GM12878 (cell line): ENCODE measurements around the gene EI24. TPM values are rescaled to one million over a fixed set of nuclear protein-coding genes. Genes with fewer than 3 reads are reported as not detected.

Experiments
- ATAC-seq: fragments of 200-7000 bp; cut with Tn5 transposase; 3 replicates; pipeline ENCODE4 v1.9.1; 2020; ENCODE audit warnings: mild to moderate bottlenecking, moderate library complexity
- BruUV-seq: library from RNA; stranded (reverse); fragments of 400-500 nt; replicated peaks from 2 replicates; lab custom pipeline; 2021; lab: Mats Ljungman, UMichigan
- CTCF ChIA-PET: fragments of 300-600 bp; sonication (Branson Sonifier 250); formaldehyde crosslinking; extraction: SDS; loops from one replicate; lab custom pipeline; 2021; ENCODE audit warnings: inconsistent platforms; lab: Yijun Ruan, JAX
- POLR2A ChIA-PET: fragments of 350-600 bp; formaldehyde crosslinking; extraction: SDS; loops from one replicate; lab custom pipeline; 2021; ENCODE audit warnings: inconsistent platforms; lab: Charles Lee
- RAD21 ChIA-PET: fragments of 300-600 bp; sonication (Branson Sonifier 250); formaldehyde crosslinking; loops from one replicate; lab custom pipeline; 2023; ENCODE audit warnings: antibody characterized with exemption; ENCODE audit not compliant: unreplicated experiment; lab: Charles Lee
- SMC1A ChIA-PET: fragments of 300-600 bp; sonication (Branson Sonifier 250); formaldehyde crosslinking; loops from one replicate; lab custom pipeline; 2023; ENCODE audit not compliant: unreplicated experiment, uncharacterized antibody; lab: Charles Lee
- DNase-seq: peaks from one replicate; pipeline ENCODE4 v3.0.0-alpha.2; 2011; ENCODE audit warnings: low read depth, low spot score
- FAIRE-seq: peaks from 3 replicates; lab custom pipeline; 2011; peaks lifted over from hg19 to GRCh38; lab: Jason Lieb, UNC
- H2AFZ ChIP-seq: 2 replicates; pipeline ENCODE4 v1.6.0; 2011; ENCODE audit warnings: low read depth, low read length, control low read depth; ENCODE audit not compliant: control insufficient read depth
- H3K27ac ChIP-seq: 2 replicates; pipeline ENCODE4 v1.5.1; 2011; ENCODE audit warnings: control low read depth; ENCODE audit not compliant: control insufficient read depth, insufficient read depth
- H3K27me3 ChIP-seq, 2 experiments: replicated peaks in 1 of 2; 2 replicates each; pipeline versions ENCODE4 v1.6.0 to v1.6.1; 2011; ENCODE audit warnings: low read length in 1 of 2; ENCODE audit not compliant: control insufficient read depth in 2 of 2, insufficient read depth in 2 of 2
- H3K36me3 ChIP-seq, 2 experiments: 2 replicates each; pipeline ENCODE4 v1.5.1; 2011; ENCODE audit warnings: low read length in 1 of 2; ENCODE audit not compliant: control insufficient read depth in 2 of 2, insufficient read depth in 2 of 2
- H3K4me1 ChIP-seq: 2 replicates; pipeline ENCODE4 v1.6.1; 2011; ENCODE audit warnings: mild to moderate bottlenecking, low read length, moderate library complexity, mixed read lengths; ENCODE audit not compliant: control insufficient read depth, insufficient read depth
- H3K4me2 ChIP-seq: 2 replicates; pipeline ENCODE4 v1.6.0; 2011; ENCODE audit warnings: control low read depth; ENCODE audit not compliant: control insufficient read depth, insufficient read depth
- H3K4me3 ChIP-seq: fragments of 200-600 bp; sonication (generic); 2 replicates; pipeline ENCODE4 v1.5.1; 2016
- H3K79me2 ChIP-seq: 2 replicates; pipeline ENCODE4 v1.6.0; 2011; ENCODE audit warnings: low read length; ENCODE audit not compliant: control insufficient read depth, insufficient read depth
- H3K9ac ChIP-seq: 2 replicates; pipeline ENCODE4 v1.8.0; 2011; ENCODE audit warnings: low read length, control low read depth, mixed read lengths; ENCODE audit not compliant: control insufficient read depth, insufficient read depth
- H3K9me3 ChIP-seq: replicated peaks from 3 replicates; pipeline ENCODE4 v1.5.1; 2011; ENCODE audit warnings: mild to moderate bottlenecking, low read length; ENCODE audit not compliant: control insufficient read depth, insufficient read depth
- H4K20me1 ChIP-seq: 2 replicates; pipeline ENCODE4 v1.6.0; 2011; ENCODE audit not compliant: control insufficient read depth, insufficient read depth
- CBX3 ChIP-seq: fragments of 200-600 bp; sonication (generic); IDR thresholded peaks from 2 replicates; pipeline ENCODE4 v1.6.1; 2016; ENCODE audit warnings: low read depth, borderline replicate concordance
- CHD4 ChIP-seq: fragments of 200-600 bp; sonication (generic); IDR thresholded peaks from 2 replicates; pipeline ENCODE4 v1.6.1; 2016; ENCODE audit warnings: mild to moderate bottlenecking
- CREM ChIP-seq: IDR thresholded peaks from 2 replicates; pipeline ENCODE4 v1.6.1; 2014; ENCODE audit warnings: antibody characterized with exemption, low read depth
- FOXM1 ChIP-seq: IDR thresholded peaks from 2 replicates; pipeline ENCODE4 v1.6.1; 2012; ENCODE audit warnings: low read depth, mild to moderate bottlenecking, inconsistent platforms, low read length, moderate library complexity
- GABPA ChIP-seq: IDR thresholded peaks from 2 replicates; pipeline ENCODE4 v1.6.1; 2014; ENCODE audit warnings: antibody characterized with exemption, low read depth, mild to moderate bottlenecking, inconsistent platforms
- MYB ChIP-seq: fragments of 150-350 bp; IDR thresholded peaks from 2 replicates; pipeline ENCODE4 v1.6.1; 2014; ENCODE audit warnings: mild to moderate bottlenecking, low read depth, low read length, borderline replicate concordance
- NR2F1 ChIP-seq: fragments of 450-650 bp; conservative IDR thresholded peaks from 2 replicates; pipeline ENCODE4 v1.6.1; 2017; ENCODE audit warnings: mild to moderate bottlenecking
- PAX8 ChIP-seq: fragments of 450-650 bp; IDR thresholded peaks from 2 replicates; pipeline ENCODE4 v1.6.1; 2017; ENCODE audit warnings: mild to moderate bottlenecking, moderate library complexity
- POLR2AphosphoS2 ChIP-seq: IDR thresholded peaks from 2 replicates; pipeline ENCODE4 v1.6.1; 2011; ENCODE audit warnings: low read depth, mild to moderate bottlenecking, low read length, improper control_type of control experiment, moderate library complexity
- POLR2AphosphoS5 ChIP-seq: IDR thresholded peaks from 2 replicates; pipeline ENCODE4 v1.6.1; 2011; ENCODE audit warnings: mild to moderate bottlenecking, low read length, inconsistent platforms
- TBL1XR1 ChIP-seq: IDR thresholded peaks from 2 replicates; pipeline ENCODE4 v1.6.1; 2012; ENCODE audit warnings: low read depth, low read length, improper control_type of control experiment
- ZNF274 ChIP-seq: IDR thresholded peaks from one replicate; pipeline ENCODE4 v1.8.0; 2011; ENCODE audit not compliant: insufficient read length, insufficient read depth
- WGBS: methylation state at CpG from one replicate; pipeline ENCODE4 v1.1.6; 2016; ENCODE audit warnings: low lambda C conversion rate; ENCODE audit not compliant: insufficient replicate concordance, insufficient coverage; ENCODE audit errors: missing lambda C conversion rate; 5-methylcytosine and 5-hydroxymethylcytosine counted together
- in situ Hi-C: fragments of 300-500 bp; cut with MboI; formaldehyde crosslinking; loops from 9 replicates; pipeline ENCODE4 v1.14.3; 2018; ENCODE audit warnings: mixed read lengths
- intact Hi-C: fragments of 100-400 bp; cut with micrococcal nuclease; formaldehyde crosslinking; loops from one replicate; pipeline ENCODE4 v1.14.2; 2022; ENCODE audit not compliant: unreplicated experiment
- polyA plus RNA-seq, 11 experiments: library from polyadenylated mRNA; depleted of rRNA in 4 of 11; unstranded in 6 of 11; stranded (reverse) in 5 of 11; fragments of >200 nt; fragmentation: Nextera tagmentation in 4 of 11; fragmentation: Illumina TruSeq in 1 of 11; extraction: Ambion mirVana in 4 of 11; extraction: Trizol in 1 of 11; gene quantifications; 1 replicate in 1 of 11; 2 replicates in 10 of 11; pipeline versions ENCODE4 v1.2.1 to v1.2.3, GENCODE V29; 2011 to 2016; ENCODE audit warnings: inconsistent platforms in 2 of 11, missing spikeins in 2 of 11, low read depth in 1 of 11
- total RNA-seq, 4 experiments: library from RNA; depleted of rRNA in 3 of 4; stranded (reverse); fragments of >200 nt in 3 of 4; fragmentation: Illumina TruSeq in 1 of 4; extraction: Trizol in 1 of 4; gene quantifications; 2 replicates each; pipeline versions ENCODE4 v1.2.1 to v1.2.3, GENCODE V29; 2013 to 2021
- TF ChIP-seq, protein P1 (sequence below): IDR thresholded peaks from 2 replicates; pipeline ENCODE4 v1.6.1; 2011; ENCODE audit warnings: low read depth, mild to moderate bottlenecking, low read length, moderate library complexity, borderline replicate concordance; ENCODE audit errors: extremely low read depth
- TF ChIP-seq, protein P2 (sequence below): IDR thresholded peaks from 2 replicates; pipeline ENCODE4 v1.6.1; 2012; ENCODE audit warnings: low read depth, low read length, improper control_type of control experiment
- TF ChIP-seq, protein P3 (sequence below): fragments of 450-650 bp; IDR thresholded peaks from 2 replicates; pipeline ENCODE4 v1.6.1; 2017; ENCODE audit warnings: mild to moderate bottlenecking, low read depth, inconsistent platforms; ENCODE audit not compliant: poor library complexity, severe bottlenecking

The EI24 gene
- total and polyA plus RNA-seq, 10 of the 15 experiments (the other 5 are each of a cell fraction or from before 2014, with no cell fraction given), result 20.3 to 127 (median 70.4) TPM

DNA sequence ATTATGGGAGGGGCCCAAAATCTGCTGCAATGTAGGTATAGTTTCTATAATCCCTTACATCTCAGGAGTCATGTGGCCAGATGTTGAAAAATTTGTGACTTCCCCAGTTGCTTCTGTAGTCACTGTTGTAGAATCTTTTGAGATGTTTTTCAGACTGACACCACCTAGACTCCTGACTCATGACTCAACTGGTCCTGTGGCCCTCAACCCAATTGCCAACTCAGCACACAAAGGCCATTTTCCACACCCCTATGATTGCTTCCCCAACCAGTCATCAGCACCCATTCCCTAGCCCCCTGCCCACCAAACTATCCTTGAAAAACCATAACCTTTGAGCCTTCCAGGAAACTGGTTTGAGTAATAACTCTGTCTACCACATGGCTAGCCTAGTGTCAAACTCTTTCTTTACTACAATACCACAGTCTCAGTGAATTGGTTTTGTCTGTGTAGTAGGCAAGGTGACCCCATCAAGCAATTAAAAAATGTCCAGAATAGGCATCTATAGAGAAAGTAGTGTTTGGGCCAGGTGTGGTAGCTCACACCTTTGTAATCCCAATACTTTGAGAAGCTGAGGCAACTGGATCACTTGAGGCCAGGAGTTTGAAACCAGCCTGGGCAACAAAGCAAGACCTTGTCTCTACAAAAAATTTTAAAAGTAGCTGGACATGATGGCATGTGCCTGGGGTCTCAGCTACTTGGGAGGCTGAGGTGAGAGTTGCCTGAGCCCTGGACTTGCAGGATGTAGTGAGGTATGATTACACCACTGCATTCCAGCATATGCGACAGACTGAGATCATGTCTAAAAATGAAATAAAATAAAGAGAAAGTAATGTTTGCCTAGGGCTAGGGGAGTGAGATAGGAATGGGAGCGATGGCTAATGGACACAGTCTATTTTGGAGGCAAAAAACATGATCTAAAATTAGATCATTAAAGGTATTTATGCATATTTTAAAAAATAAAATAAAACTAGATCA lies 49.1 kb upstream of the EI24 start:
- no peak overlapping the region for H3K4me2 ChIP-seq
- ChIA-PET SMC1A (interaction anchor here (0.9 to 1.2 kb wide), 2 partner anchors 8 to 26 kb away, joined by 3 read pairs; no protein-coding TSS in a partner anchor), RAD21 (no interaction called here)
- no TSS peak for BruUV-seq
- no peak for ATAC-seq
- no peak overlapping the region for H3K4me3 ChIP-seq
- no peaks in the 10 kb centered on the region for H3K79me2 ChIP-seq
- no peak for TF ChIP-seq POLR2AphosphoS2
- TF ChIP-seq, protein P1, sequence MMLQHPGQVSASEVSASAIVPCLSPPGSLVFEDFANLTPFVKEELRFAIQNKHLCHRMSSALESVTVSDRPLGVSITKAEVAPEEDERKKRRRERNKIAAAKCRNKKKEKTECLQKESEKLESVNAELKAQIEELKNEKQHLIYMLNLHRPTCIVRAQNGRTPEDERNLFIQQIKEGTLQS, result no peak
- TF ChIP-seq PAX8, result no peak
- TF ChIP-seq CBX3, result no peak
- no peak for TF ChIP-seq MYB
- no peak for TF ChIP-seq TBL1XR1
- no peak for TF ChIP-seq CREM
- no peak for TF ChIP-seq GABPA
- no peak for TF ChIP-seq POLR2AphosphoS5
- TF ChIP-seq CHD4, result no peak
- TF ChIP-seq ZNF274, result no peak
- TF ChIP-seq, protein P2, sequence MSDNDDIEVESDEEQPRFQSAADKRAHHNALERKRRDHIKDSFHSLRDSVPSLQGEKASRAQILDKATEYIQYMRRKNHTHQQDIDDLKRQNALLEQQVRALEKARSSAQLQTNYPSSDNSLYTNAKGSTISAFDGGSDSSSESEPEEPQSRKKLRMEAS, result no peak
- no peak for TF ChIP-seq NR2F1
- TF ChIP-seq, protein P3, sequence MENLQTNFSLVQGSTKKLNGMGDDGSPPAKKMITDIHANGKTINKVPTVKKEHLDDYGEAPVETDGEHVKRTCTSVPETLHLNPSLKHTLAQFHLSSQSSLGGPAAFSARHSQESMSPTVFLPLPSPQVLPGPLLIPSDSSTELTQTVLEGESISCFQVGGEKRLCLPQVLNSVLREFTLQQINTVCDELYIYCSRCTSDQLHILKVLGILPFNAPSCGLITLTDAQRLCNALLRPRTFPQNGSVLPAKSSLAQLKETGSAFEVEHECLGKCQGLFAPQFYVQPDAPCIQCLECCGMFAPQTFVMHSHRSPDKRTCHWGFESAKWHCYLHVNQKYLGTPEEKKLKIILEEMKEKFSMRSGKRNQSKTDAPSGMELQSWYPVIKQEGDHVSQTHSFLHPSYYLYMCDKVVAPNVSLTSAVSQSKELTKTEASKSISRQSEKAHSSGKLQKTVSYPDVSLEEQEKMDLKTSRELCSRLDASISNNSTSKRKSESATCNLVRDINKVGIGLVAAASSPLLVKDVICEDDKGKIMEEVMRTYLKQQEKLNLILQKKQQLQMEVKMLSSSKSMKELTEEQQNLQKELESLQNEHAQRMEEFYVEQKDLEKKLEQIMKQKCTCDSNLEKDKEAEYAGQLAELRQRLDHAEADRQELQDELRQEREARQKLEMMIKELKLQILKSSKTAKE, result no peak
- no peak for TF ChIP-seq FOXM1
- TF ChIP-seq, all 136 proteins: peak for 0
- Histone ChIP-seq H3K9ac (no peak overlapping the region), H3K4me1 (peaks cover 16% of the 10 kb centered on the region; the same call in 1 of the 2 replicates), H3K27me3 (no peaks in the 10 kb centered on the region), H3K9me3 (peaks cover 4% of the 10 kb centered on the region; the same call in 2 of the 3 replicates), H3K27ac (no peak overlapping the region), H4K20me1 (no peaks in the 10 kb centered on the region), H2AFZ (no peak overlapping the region), H3K36me3 (no peaks in the 10 kb centered on the region)
- intact Hi-C loops (no loop called here), in situ Hi-C loops (no loop called here)
- no peak for FAIRE-seq
- ChIA-PET POLR2A (no interaction called here), CTCF (no interaction called here)
- DNase-seq, result no peak
- 75% methylated on average over 2 of the region's 2 CpGs for WGBS
